ENCODE data around the gene ARL4A. TPM values are rescaled to one million over a fixed set of nuclear protein-coding genes. Genes with fewer than 3 reads are reported as not detected.

Gene ARL4A
- total and polyA plus RNA-seq, 2 of the 13 experiments (the other 11 are each of a cell fraction or from before 2014, with no cell fraction given), result 10.8 to 25.6 TPM

DNA sequence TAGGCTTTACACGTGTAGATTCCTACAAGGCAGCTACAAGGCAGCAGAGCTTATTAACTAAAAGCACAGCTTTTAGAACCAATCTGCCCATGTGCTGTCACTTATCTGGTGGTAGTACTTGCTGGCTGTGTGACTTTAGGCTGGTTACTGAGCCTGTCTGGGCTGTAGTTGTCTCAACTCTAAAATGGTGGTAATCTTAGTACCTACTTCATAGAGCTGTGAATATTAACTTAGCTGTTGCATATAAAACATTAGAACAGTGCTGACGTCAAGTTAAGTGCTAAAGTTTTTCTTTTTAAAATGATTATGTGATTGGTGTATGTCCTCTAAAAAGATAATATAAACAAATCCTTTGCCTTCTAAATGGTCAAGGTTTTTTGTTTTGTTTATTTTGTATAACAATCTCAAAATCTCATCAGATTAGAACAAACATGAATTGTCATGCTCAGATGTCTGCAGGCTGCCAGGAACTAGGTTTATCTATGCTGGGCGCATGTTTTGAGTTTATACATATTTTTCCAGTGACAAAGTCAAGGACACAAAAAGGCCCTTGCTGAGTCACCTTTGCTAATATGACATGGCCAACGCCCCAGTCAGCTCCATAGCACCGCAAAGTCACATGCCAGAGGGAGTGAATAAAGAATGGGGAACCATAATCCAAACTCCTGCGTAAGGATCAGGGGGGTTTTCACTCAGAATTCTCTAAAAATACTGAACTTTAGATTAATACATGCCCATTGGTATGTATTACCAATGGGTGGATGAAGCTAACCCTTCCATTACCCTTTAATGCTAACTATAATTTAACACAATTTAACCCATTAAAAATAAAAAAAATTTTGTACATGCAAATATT, 39.8 kb upstream of the ARL4A start (continued):
- TF ChIP-seq, protein P1, sequence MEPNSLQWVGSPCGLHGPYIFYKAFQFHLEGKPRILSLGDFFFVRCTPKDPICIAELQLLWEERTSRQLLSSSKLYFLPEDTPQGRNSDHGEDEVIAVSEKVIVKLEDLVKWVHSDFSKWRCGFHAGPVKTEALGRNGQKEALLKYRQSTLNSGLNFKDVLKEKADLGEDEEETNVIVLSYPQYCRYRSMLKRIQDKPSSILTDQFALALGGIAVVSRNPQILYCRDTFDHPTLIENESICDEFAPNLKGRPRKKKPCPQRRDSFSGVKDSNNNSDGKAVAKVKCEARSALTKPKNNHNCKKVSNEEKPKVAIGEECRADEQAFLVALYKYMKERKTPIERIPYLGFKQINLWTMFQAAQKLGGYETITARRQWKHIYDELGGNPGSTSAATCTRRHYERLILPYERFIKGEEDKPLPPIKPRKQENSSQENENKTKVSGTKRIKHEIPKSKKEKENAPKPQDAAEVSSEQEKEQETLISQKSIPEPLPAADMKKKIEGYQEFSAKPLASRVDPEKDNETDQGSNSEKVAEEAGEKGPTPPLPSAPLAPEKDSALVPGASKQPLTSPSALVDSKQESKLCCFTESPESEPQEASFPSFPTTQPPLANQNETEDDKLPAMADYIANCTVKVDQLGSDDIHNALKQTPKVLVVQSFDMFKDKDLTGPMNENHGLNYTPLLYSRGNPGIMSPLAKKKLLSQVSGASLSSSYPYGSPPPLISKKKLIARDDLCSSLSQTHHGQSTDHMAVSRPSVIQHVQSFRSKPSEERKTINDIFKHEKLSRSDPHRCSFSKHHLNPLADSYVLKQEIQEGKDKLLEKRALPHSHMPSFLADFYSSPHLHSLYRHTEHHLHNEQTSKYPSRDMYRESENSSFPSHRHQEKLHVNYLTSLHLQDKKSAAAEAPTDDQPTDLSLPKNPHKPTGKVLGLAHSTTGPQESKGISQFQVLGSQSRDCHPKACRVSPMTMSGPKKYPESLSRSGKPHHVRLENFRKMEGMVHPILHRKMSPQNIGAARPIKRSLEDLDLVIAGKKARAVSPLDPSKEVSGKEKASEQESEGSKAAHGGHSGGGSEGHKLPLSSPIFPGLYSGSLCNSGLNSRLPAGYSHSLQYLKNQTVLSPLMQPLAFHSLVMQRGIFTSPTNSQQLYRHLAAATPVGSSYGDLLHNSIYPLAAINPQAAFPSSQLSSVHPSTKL (CRISPR knock-in tag; IDR thresholded peaks at IDR 0.05), result peak; percentile 96
- TF ChIP-seq ZNF3 (CRISPR knock-in tag; IDR thresholded peaks at IDR 0.05) (no peak), ESRRA (CRISPR knock-in tag; IDR thresholded peaks at IDR 0.05; ENCODE audit: low read depth) (no peak), ZNF550 (CRISPR knock-in tag; IDR thresholded peaks at IDR 0.05; ENCODE audit: borderline replicate concordance) (no peak), ZMYM3 (CRISPR knock-in tag; IDR thresholded peaks at IDR 0.05) (peak; percentile 48), ZNF567 (CRISPR knock-in tag; IDR thresholded peaks at IDR 0.05; ENCODE audit: borderline replicate concordance) (no peak), FOXA1 (IDR thresholded peaks at IDR 0.05) (no peak), FOXA1 (CRISPR knock-in tag; IDR thresholded peaks at IDR 0.05) (peak; percentile 42; the same call in 1 of the 2 replicates)
- TF ChIP-seq, protein P2, sequence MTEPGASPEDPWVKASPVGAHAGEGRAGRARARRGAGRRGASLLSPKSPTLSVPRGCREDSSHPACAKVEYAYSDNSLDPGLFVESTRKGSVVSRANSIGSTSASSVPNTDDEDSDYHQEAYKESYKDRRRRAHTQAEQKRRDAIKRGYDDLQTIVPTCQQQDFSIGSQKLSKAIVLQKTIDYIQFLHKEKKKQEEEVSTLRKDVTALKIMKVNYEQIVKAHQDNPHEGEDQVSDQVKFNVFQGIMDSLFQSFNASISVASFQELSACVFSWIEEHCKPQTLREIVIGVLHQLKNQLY (CRISPR knock-in tag; IDR thresholded peaks at IDR 0.05), result peak; percentile 46; the same call in 1 of the 2 replicates

All from HepG2 (cell line).